ENCODE results near the gene DUOX2.
"Not testable (repeated sequence)": the region's sequence is repeated elsewhere in the genome, so short reads cannot be mapped to it uniquely, and the experiment has no call there.

DUOX2 gene

GRCh38 chr15:45118131-45118588 is 4.2 kb upstream of the DUOX2 start:
- DNase-seq, result peak; percentile 80

GRCh38 chr15:45117308-45118130 is 3.5 kb upstream of the DUOX2 start:
- DNase-seq, result no peak

GRCh38 chr15:45116482-45117307 is 2.7 kb upstream of the DUOX2 start:
- DNase-seq, result no peak

DNA sequence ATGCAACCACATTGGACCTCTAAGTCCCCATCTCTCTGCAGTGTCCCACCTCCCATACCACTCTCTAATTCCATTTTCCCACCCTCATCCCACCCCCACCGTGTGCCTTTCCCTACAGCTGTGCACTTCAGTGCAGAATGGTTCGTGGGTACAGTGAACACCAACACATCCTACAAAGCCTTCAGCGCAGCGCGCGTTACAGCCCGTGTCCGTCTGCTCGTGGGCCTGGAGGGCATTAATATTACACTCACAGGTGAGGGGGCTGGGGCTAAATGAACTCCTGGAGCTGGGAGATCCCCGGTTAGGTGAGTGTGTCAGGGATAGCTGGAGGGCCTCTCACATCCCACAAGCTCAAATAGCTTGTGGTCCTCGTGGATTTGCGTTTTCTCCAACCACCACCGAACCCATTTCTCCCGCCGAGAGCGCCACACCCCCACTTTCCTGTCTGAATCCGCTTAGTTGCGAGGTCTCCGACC is 2.1 kb upstream of the DUOX2 start:
- no peak for DNase-seq

GRCh38 chr15:45115312-45115820 is 1.4 kb upstream of the DUOX2 start:
- DNase-seq, result no peak

DNA sequence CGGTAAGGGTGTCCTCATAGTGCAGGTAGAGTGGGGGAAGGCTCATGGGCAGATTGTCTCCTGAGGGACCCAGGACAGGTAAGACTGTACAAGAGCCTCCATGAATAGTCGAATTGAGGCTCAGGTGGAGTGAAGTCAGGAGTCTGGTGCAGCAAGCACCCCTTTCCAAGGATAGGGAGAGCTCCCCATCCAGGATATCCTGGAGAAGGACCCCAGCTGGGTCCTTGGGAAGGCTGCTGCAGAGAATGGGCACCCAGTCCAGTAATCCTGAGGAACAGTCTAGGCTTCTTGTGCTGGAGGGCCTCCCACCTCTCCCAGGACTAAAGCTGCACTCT is 746 bp upstream of the DUOX2 start:
- no peak for DNase-seq

DNA sequence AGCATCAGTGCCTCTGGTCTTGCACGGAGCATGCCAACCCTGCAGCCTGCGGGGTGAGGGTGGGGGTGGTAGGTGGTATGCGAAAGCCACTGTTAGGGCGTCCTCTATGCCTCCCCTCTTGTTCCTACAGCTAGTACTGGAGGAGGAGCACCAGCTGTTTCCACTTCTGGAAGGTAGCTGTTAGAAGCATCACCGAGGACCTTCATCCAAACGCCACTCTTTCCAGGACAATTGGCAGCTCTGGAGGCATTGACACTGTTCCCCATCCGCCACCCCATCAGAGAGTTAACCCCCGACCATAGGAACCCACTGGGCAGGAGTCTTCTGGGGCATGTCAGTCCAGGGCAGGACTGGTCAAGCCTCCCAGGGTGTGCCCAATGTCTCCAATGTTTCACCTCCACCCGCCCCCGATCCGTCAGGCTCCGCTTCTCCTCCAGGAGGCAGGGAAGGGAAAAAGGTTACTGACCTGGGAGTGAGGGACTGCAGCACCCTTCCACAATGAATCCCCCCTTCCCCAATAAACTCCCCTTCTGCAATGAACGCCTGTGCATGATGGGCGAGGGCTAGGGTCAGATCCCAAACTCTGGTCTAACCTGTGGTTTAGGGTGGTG is 487 bp downstream of the DUOX2 start:
- no peak for DNase-seq

DNA sequence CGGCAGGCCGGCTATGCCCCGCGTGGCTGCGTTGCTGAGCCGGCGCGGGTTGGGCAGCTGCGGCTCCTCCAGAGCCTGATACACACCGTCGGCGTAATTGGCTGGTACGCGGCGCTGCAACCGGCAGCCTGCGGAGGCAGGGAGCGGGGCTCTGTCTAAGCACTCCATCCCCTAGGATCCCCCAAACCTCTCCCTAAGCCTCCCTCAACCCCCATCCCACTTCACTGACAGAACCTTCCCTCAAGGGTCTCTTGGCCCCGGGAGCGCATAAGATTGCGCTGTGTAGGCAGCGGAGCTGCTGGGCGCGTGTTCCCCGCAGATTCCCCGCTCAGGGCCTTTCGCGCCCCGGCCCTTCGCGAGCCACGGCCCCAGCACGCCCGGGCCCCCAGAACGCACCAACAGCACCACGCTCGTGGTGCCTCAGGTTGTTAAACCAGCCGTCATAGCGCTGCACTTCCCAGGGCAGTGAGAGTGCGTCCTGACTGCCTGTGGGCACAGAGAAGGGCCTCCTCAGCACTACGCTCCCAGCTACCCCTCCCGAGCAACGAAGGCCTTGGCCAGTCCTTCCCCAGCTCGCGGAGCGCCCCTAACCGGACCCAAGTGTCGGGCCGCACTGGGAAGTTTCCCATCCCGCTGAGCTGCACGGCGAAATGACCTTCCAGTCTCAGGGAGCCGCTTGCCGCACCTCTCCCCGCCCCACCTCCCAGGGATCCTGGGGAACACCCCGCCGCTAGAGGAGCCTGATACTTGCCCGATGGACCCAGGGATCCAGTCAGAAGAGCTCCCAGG is 1.2 kb downstream of the DUOX2 start:
- no peak for DNase-seq

- no peak for DNase-seq
These were observed 1.8 kb downstream of the DUOX2 start for GRCh38 chr15:45112143-45112590.

DNA sequence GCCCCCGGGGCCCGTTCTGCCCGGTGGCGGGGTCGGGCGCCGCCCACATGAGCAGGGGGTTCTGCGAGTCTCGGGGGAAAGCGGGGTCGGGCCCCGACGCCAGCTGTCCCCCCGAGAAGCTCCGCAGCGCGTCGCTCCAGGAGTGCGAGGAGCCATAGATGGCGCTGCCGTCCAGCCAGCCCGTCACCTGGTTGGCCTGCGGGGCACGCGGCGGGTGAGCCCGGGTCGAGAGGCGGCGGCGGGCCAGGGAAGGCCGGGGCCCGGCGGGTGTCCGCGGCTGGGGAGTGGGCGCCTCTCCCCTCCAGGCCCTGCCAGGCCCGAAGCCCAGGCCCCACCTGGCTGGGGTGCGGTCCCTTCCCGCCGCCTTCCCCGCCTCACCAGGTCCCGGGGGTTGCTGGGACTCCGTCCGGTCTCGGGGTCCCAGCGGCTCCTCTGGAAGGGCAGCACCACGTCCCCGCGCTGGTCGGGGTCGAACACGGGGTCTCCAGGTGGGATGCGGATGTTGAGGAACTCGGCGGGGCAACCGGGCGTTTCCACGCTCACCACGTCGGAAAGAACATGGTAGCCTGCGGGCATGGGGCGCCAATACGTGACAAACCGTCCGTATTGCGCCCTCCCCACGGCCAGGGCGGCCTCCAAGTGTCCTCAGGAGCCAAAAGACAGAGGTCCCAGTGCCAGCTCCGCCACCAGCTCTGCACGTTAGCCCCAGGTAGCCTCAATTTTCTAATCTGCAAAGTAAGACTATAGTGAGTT is 2.4 kb downstream of the DUOX2 start:
- no peak for DNase-seq

DNA sequence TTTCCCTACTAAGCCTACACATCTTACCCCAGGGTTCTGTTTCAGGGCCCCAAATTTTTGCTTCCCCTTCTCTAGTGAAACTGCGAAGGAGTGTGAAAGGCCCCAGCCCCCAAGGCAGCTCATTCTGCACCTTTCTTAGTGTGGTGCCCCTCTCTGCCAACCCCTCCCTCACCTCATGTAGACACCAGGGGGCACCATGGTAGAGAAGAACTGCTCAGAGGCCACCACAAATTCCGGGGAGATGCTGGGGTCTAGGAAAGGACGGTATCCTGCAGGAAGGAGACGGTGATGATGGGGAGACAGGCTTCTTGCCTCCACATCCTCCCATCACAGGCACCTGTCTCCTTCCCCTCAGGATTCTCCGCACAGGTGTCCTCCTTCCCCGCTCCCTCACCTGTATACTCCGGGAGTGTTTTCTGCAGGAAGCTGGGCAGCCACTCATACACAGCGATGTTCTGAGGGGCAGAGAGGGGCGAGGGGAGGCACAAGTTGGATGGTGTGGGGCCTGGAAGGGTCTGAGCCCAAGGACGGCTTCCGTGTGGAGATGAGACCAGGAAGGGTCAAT is 3.6 kb downstream of the DUOX2 start:
- no peak for DNase-seq

DNA sequence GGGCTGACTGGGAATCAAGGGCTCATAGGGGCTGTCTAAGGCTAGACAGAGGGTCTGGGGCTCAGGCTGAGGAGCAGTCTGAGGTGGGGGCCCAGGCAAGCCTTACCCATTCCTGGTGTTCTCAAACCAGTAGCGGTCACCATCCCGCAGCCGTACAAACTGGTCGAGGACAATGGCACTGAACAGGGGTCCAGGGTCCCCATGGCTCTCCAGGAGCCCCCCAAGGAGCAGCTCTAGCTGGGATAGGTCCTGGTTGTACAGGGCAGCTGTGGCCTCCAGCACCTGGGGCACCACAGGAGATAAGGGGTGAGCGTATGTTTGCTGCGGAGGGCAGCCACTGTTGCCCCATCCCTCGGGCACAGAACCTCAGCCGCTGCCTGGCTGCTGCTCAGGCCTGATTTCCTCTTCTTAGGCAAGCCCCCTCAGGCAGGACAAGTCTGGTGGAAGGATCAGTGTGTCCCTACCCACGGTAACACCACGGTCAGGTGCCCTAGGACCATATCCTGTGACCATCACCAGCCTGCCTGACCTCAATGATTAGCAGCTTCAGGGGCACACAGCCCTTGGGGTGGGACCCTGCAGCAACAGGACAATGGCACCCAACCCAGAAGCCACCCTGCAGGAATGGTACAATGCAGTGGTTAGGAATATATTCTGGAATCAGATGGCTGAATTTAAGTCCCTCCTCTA is 5.9 kb downstream of the DUOX2 start:
- DNase-seq, result no peak

- DNase-seq, result no peak
These were observed 7.8 kb downstream of the DUOX2 start for GRCh38 chr15:45106002-45106790.

DNA sequence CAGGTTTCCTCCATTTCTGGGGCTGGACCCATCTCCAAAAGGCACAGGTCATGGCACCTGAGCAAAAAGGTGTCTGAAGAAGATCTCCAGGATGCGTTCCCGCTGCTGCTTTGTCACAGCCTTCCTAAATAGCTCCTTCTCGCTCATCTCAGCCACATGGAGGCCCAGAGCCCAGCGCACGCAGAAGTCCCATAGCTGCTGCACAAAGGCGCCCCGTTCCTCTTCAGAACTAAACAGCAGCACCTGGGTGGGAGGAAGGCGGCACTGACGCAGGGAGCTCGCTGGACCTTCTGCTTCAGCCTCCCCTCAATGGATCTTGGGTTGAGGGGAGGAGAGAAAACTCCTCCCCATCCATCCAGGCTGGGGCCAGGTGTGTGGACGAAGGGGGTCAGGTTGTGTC is 8.4 kb downstream of the DUOX2 start:
- DNase-seq, result no peak

- DNase-seq, result not testable (repeated sequence)
These were observed 9.8 kb downstream of the DUOX2 start for GRCh38 chr15:45104170-45104569.

DNA sequence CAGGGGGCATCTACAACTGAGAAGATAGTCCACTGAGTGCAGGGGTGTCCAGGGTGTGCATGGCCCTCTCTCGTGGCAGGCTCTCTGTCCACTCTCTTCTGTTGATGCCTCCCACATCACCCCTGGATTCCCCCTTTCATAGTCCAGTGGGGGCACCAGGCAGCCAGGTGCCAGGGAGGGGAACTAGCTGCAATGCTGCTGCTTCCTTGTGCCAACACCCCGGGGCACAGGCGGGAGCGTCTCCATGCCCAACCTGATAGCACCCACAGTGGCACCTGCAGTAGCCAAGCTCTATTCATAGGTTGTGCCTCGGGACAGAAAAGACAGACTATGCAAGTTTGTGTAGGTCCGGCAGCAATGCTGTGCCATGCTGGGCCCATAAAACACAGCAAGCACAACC is 11.7 kb downstream of the DUOX2 start:
- no peak for DNase-seq

- DNase-seq, result no peak
These were observed 12.2 kb downstream of the DUOX2 start for GRCh38 chr15:45101749-45102148.

- no peak for DNase-seq
These were observed 12.9 kb downstream of the DUOX2 start for GRCh38 chr15:45100884-45101625.

GRCh38 chr15:45099549-45100165 is 14.3 kb downstream of the DUOX2 start:
- DNase-seq, result no peak
